ENCODE measurements around the gene PGAP6.
"Not testable (repeated sequence)": the region's sequence is repeated elsewhere in the genome, so short reads cannot be mapped to it uniquely, and the experiment has no call there.

The PGAP6 gene

GRCh38 chr16:378113-378820 is 3.5 kb downstream of the PGAP6 start:
- DNase-seq = not testable (repeated sequence)

- no peak for DNase-seq
Observed at GRCh38 chr16:377419-377951, 4.3 kb downstream of the PGAP6 start.

GRCh38 chr16:376817-377418 is 4.9 kb downstream of the PGAP6 start:
- no peak for DNase-seq

- DNase-seq = no peak
Observed at GRCh38 chr16:375927-376816, 5.6 kb downstream of the PGAP6 start.

- no peak for DNase-seq
Observed at GRCh38 chr16:375212-375611, 6.6 kb downstream of the PGAP6 start.

GRCh38 chr16:374616-374926 is 7.2 kb downstream of the PGAP6 start:
- DNase-seq = no peak

GRCh38 chr16:373848-374615 is 7.7 kb downstream of the PGAP6 start:
- DNase-seq = no peak

- no peak for DNase-seq
Observed at GRCh38 chr16:373020-373598, 8.7 kb downstream of the PGAP6 start.

- DNase-seq = no peak
Observed at GRCh38 chr16:372302-372983, 9.3 kb downstream of the PGAP6 start.

GRCh38 chr16:371515-372301 is 10.1 kb downstream of the PGAP6 start:
- DNase-seq = no peak

- no peak for DNase-seq
Observed at GRCh38 chr16:370979-371514, 10.7 kb downstream of the PGAP6 start.

- peak; percentile 90 for DNase-seq
Observed at GRCh38 chr16:370443-370842, 11.3 kb downstream of the PGAP6 start, which contains the start of gene MRPL28. TSS of gene MRPL28 (minus strand) at chr16:370538. CDS start at chr16:370218, 320 bp downstream.

- no peak for DNase-seq
Observed at GRCh38 chr16:369866-370436, 11.8 kb downstream of the PGAP6 start.

GRCh38 chr16:369275-369865 is 12.4 kb downstream of the PGAP6 start:
- no peak for DNase-seq

- no peak for DNase-seq
Observed at GRCh38 chr16:368388-369158, 13.2 kb downstream of the PGAP6 start.

GRCh38 chr16:367333-367903 is 14.4 kb downstream of the PGAP6 start:
- DNase-seq = no peak

GRCh38 chr16:366476-366875 is 15.3 kb downstream of the PGAP6 start:
- no peak for DNase-seq

All from activated T-cell treated with anti-CD3 and anti-CD28 coated beads, Interleukin-2, amount 50 U/mL, for 1 hour (primary cell).